MM.1S (cell line): ENCODE data around the gene ENOX1.

Experiments
- DNase-seq: peaks from one replicate; pipeline ENCODE4 v3.0.0-alpha.2; 2015
- H2AFZ ChIP-seq: fragments of 300-600 bp; sonication (generic); 2 replicates; pipeline ENCODE4 v1.6.0; 2016; ENCODE audit warnings: antibody characterized with exemption, low read length
- H3F3A ChIP-seq: fragments of 300-600 bp; sonication (generic); 2 replicates; pipeline ENCODE4 v1.6.1; 2016; ENCODE audit warnings: mild to moderate bottlenecking, antibody characterized with exemption, low read length, moderate library complexity, mixed read lengths; ENCODE audit not compliant: insufficient read depth
- H3K27ac ChIP-seq: fragments of 300-600 bp; sonication (generic); 2 replicates; pipeline ENCODE4 v1.5.1; 2016; ENCODE audit warnings: mild to moderate bottlenecking, low read length
- H3K27me3 ChIP-seq: fragments of 300-600 bp; sonication (generic); replicated peaks from 2 replicates; pipeline ENCODE4 v1.6.0; 2016; ENCODE audit warnings: low read length; ENCODE audit not compliant: insufficient read depth
- H3K36me3 ChIP-seq: fragments of 300-600 bp; sonication (generic); replicated peaks from 2 replicates; pipeline ENCODE4 v1.6.1; 2016; ENCODE audit warnings: mild to moderate bottlenecking, low read length, mixed read lengths; ENCODE audit not compliant: insufficient read depth
- H3K4me1 ChIP-seq: fragments of 300-600 bp; sonication (generic); 2 replicates; pipeline ENCODE4 v1.6.1; 2016; ENCODE audit warnings: low read length, mixed read lengths
- H3K4me2 ChIP-seq: fragments of 300-600 bp; sonication (generic); 2 replicates; pipeline ENCODE4 v1.6.0; 2016; ENCODE audit warnings: low read depth, low read length
- H3K4me3 ChIP-seq: fragments of 300-600 bp; sonication (generic); 2 replicates; pipeline ENCODE4 v1.5.1; 2016; ENCODE audit warnings: low read length, mixed read lengths
- H3K79me2 ChIP-seq: fragments of 300-600 bp; sonication (generic); 2 replicates; pipeline ENCODE4 v1.6.1; 2016; ENCODE audit warnings: mixed run types, low read length, mixed read lengths
- H3K9ac ChIP-seq: fragments of 300-600 bp; sonication (generic); 2 replicates; pipeline ENCODE4 v1.6.1; 2016; ENCODE audit warnings: low read length, mixed read lengths
- H3K9me2 ChIP-seq: fragments of 300-600 bp; sonication (generic); replicated peaks from 2 replicates; pipeline ENCODE4 v1.6.1; 2016; ENCODE audit warnings: mild to moderate bottlenecking, low read length, mixed read lengths; ENCODE audit not compliant: insufficient read depth
- H3K9me3 ChIP-seq: fragments of 300-600 bp; sonication (generic); replicated peaks from 2 replicates; pipeline ENCODE4 v1.6.1; 2016; ENCODE audit warnings: mild to moderate bottlenecking, low read length, mixed read lengths; ENCODE audit not compliant: insufficient read depth
- H4K20me1 ChIP-seq: fragments of 300-600 bp; sonication (generic); 2 replicates; pipeline ENCODE4 v1.6.1; 2016; ENCODE audit warnings: mild to moderate bottlenecking, low read length, moderate library complexity, mixed read lengths; ENCODE audit not compliant: insufficient read depth
- CTCF ChIP-seq: fragments of 300-600 bp; sonication (generic); IDR thresholded peaks from 2 replicates; pipeline ENCODE4 v1.5.1; 2016; ENCODE audit warnings: antibody characterized with exemption, low read length, mixed read lengths
- EZH2 ChIP-seq: fragments of 300-600 bp; sonication (generic); optimal IDR thresholded peaks from 2 replicates; pipeline ENCODE3; 2017; ENCODE audit warnings: low read depth, mild to moderate bottlenecking, antibody characterized with exemption, low read length, mixed read lengths
- EZH2phosphoT487 ChIP-seq: fragments of 300-600 bp; sonication (generic); IDR thresholded peaks from 2 replicates; pipeline ENCODE4 v1.6.1; 2018; ENCODE audit warnings: antibody characterized with exemption, low read length

ENOX1 gene

DNA sequence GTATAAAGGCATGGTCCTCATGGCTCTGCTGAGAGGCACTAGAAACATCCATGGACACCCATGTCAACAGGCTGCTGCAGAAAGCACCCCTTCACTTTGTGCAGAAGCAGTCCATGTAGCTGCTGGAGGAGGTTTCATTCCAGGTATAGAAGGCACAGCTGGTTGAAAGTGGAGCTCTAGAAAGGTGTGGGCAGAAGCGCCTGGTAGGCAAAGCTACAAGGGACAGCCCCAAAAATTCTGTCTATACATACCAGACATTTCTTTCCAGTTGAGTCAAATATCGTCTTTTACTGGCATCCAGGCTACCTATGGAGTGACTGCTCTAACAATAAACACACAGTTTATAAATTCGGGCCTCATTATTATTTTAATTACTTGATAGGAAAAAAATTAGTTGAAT, 129.3 kb downstream of the ENOX1 start:
- Histone ChIP-seq H3F3A (no peaks in the 10 kb centered on the region), H3K9ac (no peak overlapping the region), H2AFZ (no peak overlapping the region), H3K27me3 (no peaks in the 10 kb centered on the region), H3K27ac (no peak overlapping the region), H4K20me1 (no peaks in the 10 kb centered on the region), H3K4me2 (no peak overlapping the region), H3K4me1 (no peaks in the 10 kb centered on the region), H3K79me2 (no peaks in the 10 kb centered on the region), H3K9me3 (no peaks in the 10 kb centered on the region), H3K9me2 (no peaks in the 10 kb centered on the region), H3K4me3 (no peak overlapping the region), H3K36me3 (no peaks in the 10 kb centered on the region)
- no peak for DNase-seq
- TF ChIP-seq CTCF (no peak), EZH2phosphoT487 (no peak), EZH2 (no peak)

DNA sequence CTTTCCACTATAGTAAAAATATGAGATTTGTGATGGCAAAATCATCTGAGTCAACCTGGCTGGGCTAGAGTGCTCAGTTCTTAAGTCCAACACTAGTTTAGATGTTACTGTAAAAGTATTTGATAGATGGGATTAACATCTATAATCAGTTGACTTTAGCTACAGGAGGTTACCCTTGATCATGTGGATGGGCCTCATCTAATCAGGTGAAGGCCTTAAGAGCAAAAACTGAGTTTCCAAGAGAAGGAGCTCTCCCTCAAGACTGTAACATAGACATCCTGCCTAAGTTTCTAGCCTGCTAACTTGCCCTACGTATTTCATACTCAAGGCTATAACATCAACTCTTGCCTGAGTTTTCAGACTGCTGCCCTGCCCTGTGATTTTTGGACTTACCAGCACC, 132.8 kb downstream of the ENOX1 start:
- H3K9ac ChIP-seq, result no peak overlapping the region
- TF ChIP-seq EZH2phosphoT487, result no peak
- no peak for TF ChIP-seq CTCF
- TF ChIP-seq EZH2, result no peak

DNA sequence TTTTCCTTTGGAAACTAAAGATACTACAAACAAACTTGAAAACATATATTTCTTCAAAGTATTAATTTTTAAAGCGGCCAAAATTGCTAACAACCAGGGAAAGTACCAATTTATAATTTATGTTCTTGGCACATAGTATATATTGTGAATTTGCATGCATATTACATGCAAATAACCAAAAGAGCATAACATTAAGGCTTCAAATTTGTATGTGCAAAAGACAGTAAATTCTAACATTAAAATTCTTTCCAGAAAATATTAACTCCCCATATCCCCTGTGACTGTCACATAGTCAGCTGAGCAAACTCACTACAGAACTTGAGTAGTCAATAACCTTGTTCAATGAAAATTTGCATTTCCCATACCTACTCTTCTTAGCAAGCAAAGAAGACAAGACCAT, 133.4 kb downstream of the ENOX1 start:
- Histone ChIP-seq H3K4me2 (no peak overlapping the region), H3K79me2 (no peaks in the 10 kb centered on the region), H3K9me2 (no peaks in the 10 kb centered on the region), H3K9me3 (no peaks in the 10 kb centered on the region), H3K27me3 (no peaks in the 10 kb centered on the region), H3K9ac (no peak overlapping the region), H4K20me1 (no peaks in the 10 kb centered on the region), H3F3A (no peaks in the 10 kb centered on the region), H2AFZ (no peak overlapping the region), H3K4me1 (no peaks in the 10 kb centered on the region), H3K27ac (no peak overlapping the region), H3K4me3 (no peak overlapping the region), H3K36me3 (no peaks in the 10 kb centered on the region)
- no peak for TF ChIP-seq EZH2phosphoT487
- no peak for TF ChIP-seq CTCF
- no peak for TF ChIP-seq EZH2
- no peak for DNase-seq

More for the DNA sequence above, 132.8 kb downstream of the ENOX1 start:
- no peaks in the 10 kb centered on the region for H3K79me2 ChIP-seq
- H4K20me1 ChIP-seq, result no peaks in the 10 kb centered on the region
- no peaks in the 10 kb centered on the region for H3K4me1 ChIP-seq
- no peaks in the 10 kb centered on the region for H3K9me3 ChIP-seq
- no peak overlapping the region for H2AFZ ChIP-seq
- H3K4me2 ChIP-seq, result no peak overlapping the region
- no peak overlapping the region for H3K27ac ChIP-seq
- H3K36me3 ChIP-seq, result no peaks in the 10 kb centered on the region
- no peak overlapping the region for H3K4me3 ChIP-seq
- H3K27me3 ChIP-seq, result no peaks in the 10 kb centered on the region
- H3K9me2 ChIP-seq, result no peaks in the 10 kb centered on the region
- no peaks in the 10 kb centered on the region for H3F3A ChIP-seq
- no peak for DNase-seq
